Neural progenitor cell (in vitro differentiated cells): ENCODE measurements around the gene RHOC. TPM values are rescaled to one million over a fixed set of nuclear protein-coding genes. Genes with fewer than 3 reads are reported as not detected.
A peak's percentile ranks its signal among the peaks of the same experiment; 100 is the strongest.

ENCODE experiments used
- DNase-seq: peaks from one replicate; pipeline ENCODE4 v3.0.0-alpha.2; 2016; ENCODE audit warnings: low spot score
- H2AFZ ChIP-seq: fragments of 200-600 bp; sonication (generic); replicated peaks from 2 replicates; pipeline ENCODE4 v1.6.1; 2016; ENCODE audit warnings: antibody characterized with exemption
- H3F3A ChIP-seq: fragments of 200-600 bp; sonication (generic); 2 replicates; pipeline ENCODE4 v1.6.1; 2016; ENCODE audit warnings: antibody characterized with exemption, low read depth
- H3K27ac ChIP-seq: fragments of 200-600 bp; sonication (generic); 2 replicates; pipeline ENCODE4 v1.5.1; 2016; ENCODE audit warnings: mild to moderate bottlenecking
- H3K27me3 ChIP-seq: fragments of 200-600 bp; sonication (generic); 2 replicates; pipeline ENCODE4 v1.6.1; 2016; ENCODE audit warnings: mild to moderate bottlenecking, moderate library complexity
- H3K36me3 ChIP-seq: fragments of 200-600 bp; sonication (generic); 2 replicates; pipeline ENCODE4 v1.5.1; 2016
- H3K4me1 ChIP-seq: fragments of 200-600 bp; sonication (generic); 2 replicates; pipeline ENCODE4 v1.6.1; 2016; ENCODE audit warnings: mixed run types
- H3K4me2 ChIP-seq: fragments of 200-600 bp; sonication (generic); 2 replicates; pipeline ENCODE4 v1.6.1; 2016
- H3K4me3 ChIP-seq: fragments of 200-600 bp; sonication (generic); 2 replicates; pipeline ENCODE4 v1.5.1; 2016
- H3K79me2 ChIP-seq: fragments of 200-600 bp; sonication (generic); 2 replicates; pipeline ENCODE4 v1.6.1; 2016; ENCODE audit warnings: low read depth
- H3K9ac ChIP-seq: fragments of 200-600 bp; sonication (generic); 2 replicates; pipeline ENCODE4 v1.6.1; 2016
- H3K9me3 ChIP-seq: fragments of 200-600 bp; sonication (generic); 2 replicates; pipeline ENCODE4 v1.5.1; 2016; ENCODE audit warnings: low read depth
- H4K20me1 ChIP-seq: fragments of 200-600 bp; sonication (generic); 2 replicates; pipeline ENCODE4 v1.6.1; 2016; ENCODE audit warnings: low read depth
- H3K27ac Mint-ChIP-seq: 3 replicates; pipeline ENCODE4 v1.8.0; 2021; ENCODE audit warnings: mixed read lengths
- H3K27me3 Mint-ChIP-seq: 2 replicates; pipeline ENCODE4 v1.8.0; 2022; ENCODE audit warnings: low read depth, mild to moderate bottlenecking, inconsistent platforms, moderate library complexity, mixed read lengths; ENCODE audit not compliant: insufficient read depth
- H3K36me3 Mint-ChIP-seq: 3 replicates; pipeline ENCODE4 v1.8.0; 2021; ENCODE audit warnings: mixed read lengths
- H3K4me1 Mint-ChIP-seq: 3 replicates; pipeline ENCODE4 v1.8.0; 2021; ENCODE audit warnings: mixed read lengths
- H3K4me3 Mint-ChIP-seq: 3 replicates; pipeline ENCODE4 v1.8.0; 2021; ENCODE audit warnings: mild to moderate bottlenecking, moderate library complexity, mixed read lengths
- H3K9me3 Mint-ChIP-seq: 3 replicates; pipeline ENCODE4 v1.8.0; 2020; ENCODE audit warnings: mixed read lengths
- CTCF ChIP-seq: fragments of 200-600 bp; sonication (generic); IDR thresholded peaks from 2 replicates; pipeline ENCODE4 v1.5.1; 2017; ENCODE audit warnings: antibody characterized with exemption, mild to moderate bottlenecking
- EZH2 ChIP-seq: fragments of 200-600 bp; sonication (generic); IDR thresholded peaks from 2 replicates; pipeline ENCODE4 v1.6.1; 2017; ENCODE audit warnings: antibody characterized with exemption, mild to moderate bottlenecking, moderate library complexity
- EZH2phosphoT487 ChIP-seq: fragments of 200-600 bp; sonication (generic); IDR thresholded peaks from 2 replicates; pipeline ENCODE4 v1.6.1; 2017; ENCODE audit warnings: antibody characterized with exemption
- total RNA-seq: library from RNA; depleted of rRNA; stranded (reverse); fragments of >200 nt; gene quantifications from 2 replicates; pipeline ENCODE4 v1.2.3, GENCODE V29; 2015; ENCODE audit warnings: low replicate concordance

The RHOC gene
- total RNA-seq, 1 donor from 2014 or later: 41.8 TPM

GRCh38 chr1:112674440-112674985 is 32.4 kb downstream of the RHOC start, which contains the start of gene MOV10:
Gene MOV10 (plus strand): TSS chr1:112674659. CDS start chr1:112674913, 254 bp downstream.
- H4K20me1 ChIP-seq: peaks cover 16% of the 10 kb centered on the region
- peak; percentile 86 for DNase-seq
- peaks cover 38% of the 10 kb centered on the region for H3F3A ChIP-seq
- Mint-ChIP-seq H3K27me3 (peaks cover 3% of the 10 kb centered on the region), H3K27ac (peak within 1 kb of the TSS; percentile 97), H3K9me3 (peaks cover 5% of the 10 kb centered on the region), H3K36me3 (peaks cover 38% of the 10 kb centered on the region), H3K4me1 (peaks cover 33% of the 10 kb centered on the region), H3K4me3 (peak within 1 kb of the TSS; percentile 96)
- H3K4me3 ChIP-seq: peak within 1 kb of the TSS; percentile 81
- H3K27me3 ChIP-seq: no peaks in the 10 kb centered on the region
- peaks cover 9% of the 10 kb centered on the region for H3K36me3 ChIP-seq
- TF ChIP-seq EZH2phosphoT487: no peak
- TF ChIP-seq EZH2: no peak
- no peak for TF ChIP-seq CTCF
- peak within 1 kb of the TSS; percentile 66 for H3K9ac ChIP-seq
- peak within 1 kb of the TSS; percentile 93 for H2AFZ ChIP-seq
- H3K79me2 ChIP-seq: peaks cover 42% of the 10 kb centered on the region
- no peaks in the 10 kb centered on the region for H3K9me3 ChIP-seq
- H3K4me1 ChIP-seq: peaks cover 32% of the 10 kb centered on the region
- peak within 1 kb of the TSS; percentile 88 for H3K27ac ChIP-seq
- H3K4me2 ChIP-seq: peak within 1 kb of the TSS; percentile 94

GRCh38 chr1:112673592-112674439 is 33.1 kb downstream of the RHOC start:
- peak overlapping the region; percentile 81 for H3K4me3 ChIP-seq
- peaks cover 9% of the 10 kb centered on the region for H3K36me3 ChIP-seq
- peaks cover 39% of the 10 kb centered on the region for H3K36me3 Mint-ChIP-seq
- H3K27ac Mint-ChIP-seq: peak overlapping the region; percentile 4
- H3K4me1 Mint-ChIP-seq: peaks cover 33% of the 10 kb centered on the region
- peaks cover 3% of the 10 kb centered on the region for H3K27me3 Mint-ChIP-seq
- TF ChIP-seq EZH2: no peak
- no peak for TF ChIP-seq EZH2phosphoT487
- TF ChIP-seq CTCF: peak; percentile 38
- H3K4me3 Mint-ChIP-seq: peak overlapping the region; percentile 96
- H3K27ac ChIP-seq: peak overlapping the region; percentile 88
- H3K27me3 ChIP-seq: no peaks in the 10 kb centered on the region
- peaks cover 35% of the 10 kb centered on the region for H3K79me2 ChIP-seq
- H3F3A ChIP-seq: peaks cover 38% of the 10 kb centered on the region
- peak overlapping the region; percentile 94 for H3K4me2 ChIP-seq
- H3K9ac ChIP-seq: peak overlapping the region; percentile 66
- peaks cover 26% of the 10 kb centered on the region for H3K4me1 ChIP-seq
- H4K20me1 ChIP-seq: peaks cover 9% of the 10 kb centered on the region
- H3K9me3 ChIP-seq: no peaks in the 10 kb centered on the region
- H2AFZ ChIP-seq: peak overlapping the region; percentile 93
- DNase-seq: peak; percentile 24
- H3K9me3 Mint-ChIP-seq: no peaks in the 10 kb centered on the region

GRCh38 chr1:112672842-112673241 is 34.1 kb downstream of the RHOC start:
- Histone ChIP-seq H3K4me2 (no peak overlapping the region), H3K27me3 (no peaks in the 10 kb centered on the region), H3K36me3 (peaks cover 9% of the 10 kb centered on the region), H3K79me2 (peaks cover 26% of the 10 kb centered on the region), H3K27ac (no peak overlapping the region), H3K4me3 (no peak overlapping the region), H3F3A (peaks cover 32% of the 10 kb centered on the region), H3K9me3 (no peaks in the 10 kb centered on the region), H3K9ac (no peak overlapping the region), H3K4me1 (peaks cover 18% of the 10 kb centered on the region), H4K20me1 (no peaks in the 10 kb centered on the region), H2AFZ (no peak overlapping the region)
- H3K4me3 Mint-ChIP-seq: peak overlapping the region; percentile 34
- H3K9me3 Mint-ChIP-seq: no peaks in the 10 kb centered on the region
- peaks cover 3% of the 10 kb centered on the region for H3K27me3 Mint-ChIP-seq
- peaks cover 37% of the 10 kb centered on the region for H3K36me3 Mint-ChIP-seq
- no peak for DNase-seq
- TF ChIP-seq EZH2phosphoT487: no peak
- no peak for TF ChIP-seq EZH2
- TF ChIP-seq CTCF: no peak
- H3K4me1 Mint-ChIP-seq: peaks cover 28% of the 10 kb centered on the region
- no peak overlapping the region for H3K27ac Mint-ChIP-seq
